GM19025 (cell line): ENCODE measurements around the gene FAM219B.

Experiments
- ATAC-seq: cut with Tn5 transposase; IDR thresholded peaks from one replicate; pipeline ENCODE4 v1.9.1; 2021; ENCODE audit warnings: mild to moderate bottlenecking, low read depth, moderate library complexity; ENCODE audit not compliant: unreplicated experiment

The FAM219B gene

GRCh38 chr15:74878273-74878672, 28.4 kb downstream of the FAM219B start:
- ATAC-seq: no peak

- no peak for ATAC-seq
Observed at GRCh38 chr15:74873756-74874424, 32.8 kb downstream of the FAM219B start.

DNA sequence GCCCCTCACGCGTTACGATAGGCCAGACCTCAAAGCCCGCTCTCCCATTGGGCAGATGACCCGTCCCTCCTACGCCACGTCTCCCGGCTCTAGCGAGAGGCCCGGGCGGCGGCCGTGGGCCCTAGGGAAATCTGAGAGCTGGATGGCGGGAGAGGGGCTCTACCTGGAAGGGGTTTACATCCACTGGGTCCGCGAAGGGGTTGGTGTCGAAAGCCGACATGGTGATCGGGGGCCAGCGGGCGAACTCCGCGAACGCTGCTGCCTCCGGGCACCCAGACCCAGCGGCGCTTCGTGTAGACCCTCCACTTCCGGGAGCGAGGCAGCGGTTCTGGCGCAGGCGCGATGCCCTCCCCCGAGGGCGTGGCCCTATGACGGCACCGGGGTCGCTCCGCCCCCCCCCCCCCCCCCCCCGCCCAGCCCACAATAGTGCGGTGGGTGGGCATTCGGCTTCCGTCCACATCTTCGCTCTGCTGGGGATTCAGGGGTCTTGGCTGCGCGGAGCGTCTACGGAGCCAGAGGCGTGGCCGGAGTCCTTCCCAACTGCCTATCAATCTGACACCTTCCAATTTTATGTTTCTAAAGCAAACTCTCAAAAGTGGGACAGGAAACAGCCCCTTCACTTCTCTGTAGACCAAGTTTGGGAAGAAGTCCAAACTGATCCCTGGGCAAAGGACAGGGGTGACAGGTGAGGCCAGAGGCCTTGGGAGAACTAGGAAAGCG, 33.5 kb downstream of the FAM219B start, which contains the start of gene SCAMP2:
Gene SCAMP2, minus strand, starts transcription at position 330 of the 720 bp plus-strand sequence. Its CDS starts 110 bp downstream, at position 220.
- peak; percentile 72 for ATAC-seq

DNA sequence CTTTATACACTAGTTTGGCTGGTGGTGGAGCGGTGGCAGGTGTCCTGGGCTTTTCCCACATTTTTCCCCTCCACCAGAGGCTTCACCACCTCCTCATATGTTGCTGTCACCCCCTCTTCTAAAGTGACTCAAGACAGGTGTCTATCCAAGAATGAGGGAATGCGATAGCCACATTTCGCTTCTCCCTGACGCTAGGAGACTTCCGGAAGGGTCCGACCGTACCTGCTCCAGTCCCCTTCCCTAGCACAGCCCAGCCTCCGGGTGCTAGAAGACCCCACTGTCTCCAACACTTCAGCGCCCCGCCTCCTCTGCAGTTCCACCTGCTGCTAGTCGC, 34.0 kb downstream of the FAM219B start:
- ATAC-seq: no peak

- no peak for ATAC-seq
Observed at GRCh38 chr15:74870436-74871215, 36.0 kb downstream of the FAM219B start.

DNA sequence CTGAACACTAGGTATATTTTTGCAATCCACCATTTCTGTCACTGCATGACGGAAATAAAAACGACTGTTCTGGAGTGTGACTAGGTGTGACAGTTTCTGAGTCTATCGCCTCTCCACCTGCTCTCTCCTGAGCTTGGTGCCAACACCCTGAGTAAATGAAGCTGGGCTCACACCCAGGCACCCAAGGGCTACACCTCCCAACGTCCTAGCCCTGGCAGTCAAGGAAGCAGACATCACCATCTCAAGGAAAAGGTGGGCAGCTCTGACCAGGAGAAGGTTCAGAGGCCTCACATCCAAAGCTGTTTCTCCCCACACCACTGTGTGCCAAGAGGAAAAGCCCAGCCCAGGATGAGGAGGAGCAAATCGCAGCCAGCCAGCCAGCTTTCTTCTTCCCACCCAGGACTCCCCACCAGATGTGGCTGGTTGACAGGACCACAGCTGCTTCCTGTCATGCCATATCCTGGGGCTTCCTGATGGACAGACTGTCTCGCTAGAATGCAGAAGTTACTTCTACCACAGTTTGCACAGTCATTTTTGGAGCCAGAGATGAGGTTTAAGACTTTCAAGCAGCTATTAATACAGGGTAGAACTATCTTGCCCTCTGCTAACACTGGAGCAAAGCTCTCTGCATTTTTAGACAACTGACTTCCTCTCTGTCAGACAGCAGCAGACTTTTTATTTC, 36.8 kb downstream of the FAM219B start:
- peak; percentile 41 for ATAC-seq

- no peak for ATAC-seq
Observed at GRCh38 chr15:74869372-74869725, 37.3 kb downstream of the FAM219B start.

DNA sequence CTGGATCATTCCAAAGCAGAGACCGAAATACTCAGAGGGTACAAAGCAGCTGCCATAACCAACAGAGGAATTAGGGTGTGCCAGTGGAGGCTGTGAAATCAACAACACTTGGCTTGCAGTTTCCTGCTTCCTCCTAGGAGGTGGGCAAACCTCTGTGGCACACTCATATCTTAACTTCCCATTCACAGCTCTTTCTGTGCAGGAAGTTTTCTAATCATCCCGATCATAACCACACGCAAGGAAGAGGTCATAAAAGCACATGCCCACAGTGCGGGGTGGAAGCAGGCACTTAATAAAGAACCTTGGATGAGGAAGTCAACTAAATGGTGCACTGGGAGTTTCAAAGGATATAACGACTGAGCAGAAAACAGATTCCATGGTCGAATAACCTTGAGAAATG, 38.6 kb downstream of the FAM219B start:
- ATAC-seq: no peak

DNA sequence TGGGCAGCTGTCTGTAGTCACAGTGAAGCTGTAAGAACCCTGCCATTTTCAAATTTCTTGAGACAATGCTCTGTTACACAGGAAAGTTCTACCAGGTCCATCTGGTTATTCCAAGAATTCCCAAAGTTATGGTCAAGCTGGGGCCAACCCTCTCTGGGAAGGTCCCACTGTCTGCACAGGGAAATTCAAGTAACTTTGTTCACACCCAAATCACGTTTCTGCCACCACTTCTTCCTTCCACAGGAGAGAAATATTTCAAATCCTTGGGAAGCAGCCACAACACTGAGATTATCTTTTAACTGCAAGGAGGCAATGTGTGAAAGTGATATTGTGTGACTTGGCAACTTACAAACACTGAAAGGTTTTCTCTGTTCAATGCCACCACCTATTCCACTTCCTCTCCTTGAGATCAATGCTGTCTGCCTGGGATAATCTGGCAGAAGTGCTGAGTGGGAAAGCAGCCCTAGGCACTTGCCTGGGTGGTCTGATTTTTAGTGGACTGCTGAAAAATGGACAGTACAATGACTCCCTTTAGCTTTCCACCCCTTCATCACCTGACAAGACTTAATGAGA, 39.1 kb downstream of the FAM219B start:
- no peak for ATAC-seq

DNA sequence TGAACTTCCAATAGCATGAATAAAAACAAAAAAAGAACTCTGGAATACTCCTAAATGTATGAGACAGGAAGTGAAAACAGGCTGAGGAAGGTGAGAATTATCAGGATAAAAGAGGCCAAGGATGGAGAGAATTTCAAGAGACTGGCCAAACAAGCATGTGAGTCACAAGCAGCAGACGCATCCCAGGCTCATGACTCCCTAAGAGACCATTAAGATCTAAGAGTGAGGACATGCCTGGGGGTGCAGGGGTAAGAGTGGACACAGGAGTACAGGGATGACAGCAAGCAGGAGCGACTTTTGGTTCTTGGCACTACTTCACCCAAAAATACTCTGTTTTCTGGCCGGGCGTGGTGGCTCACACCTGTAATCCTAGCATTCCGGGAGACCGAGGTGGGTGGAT, 40.6 kb downstream of the FAM219B start:
- no peak for ATAC-seq

- ATAC-seq: no peak
Observed at GRCh38 chr15:74865316-74865715, 41.3 kb downstream of the FAM219B start.

DNA sequence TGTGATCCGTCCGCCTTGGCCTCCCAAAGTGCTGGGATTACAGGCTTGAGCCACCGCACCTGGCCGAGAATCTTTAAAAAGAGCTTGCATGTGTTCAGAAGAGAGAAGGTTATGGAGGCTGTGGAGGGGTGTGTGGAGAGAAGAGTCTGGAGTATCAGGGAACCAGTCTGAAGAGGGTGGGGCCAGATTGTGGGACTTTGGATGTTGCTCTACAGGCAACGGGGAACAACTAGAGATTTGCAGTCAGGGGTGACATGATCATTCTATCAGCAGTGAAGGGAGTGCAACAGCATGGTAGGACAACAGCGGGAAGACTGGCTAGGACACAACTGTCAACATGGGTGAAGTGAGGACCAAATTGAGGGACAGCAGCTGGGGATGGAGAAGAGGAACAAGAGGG, 42.4 kb downstream of the FAM219B start:
- no peak for ATAC-seq

DNA sequence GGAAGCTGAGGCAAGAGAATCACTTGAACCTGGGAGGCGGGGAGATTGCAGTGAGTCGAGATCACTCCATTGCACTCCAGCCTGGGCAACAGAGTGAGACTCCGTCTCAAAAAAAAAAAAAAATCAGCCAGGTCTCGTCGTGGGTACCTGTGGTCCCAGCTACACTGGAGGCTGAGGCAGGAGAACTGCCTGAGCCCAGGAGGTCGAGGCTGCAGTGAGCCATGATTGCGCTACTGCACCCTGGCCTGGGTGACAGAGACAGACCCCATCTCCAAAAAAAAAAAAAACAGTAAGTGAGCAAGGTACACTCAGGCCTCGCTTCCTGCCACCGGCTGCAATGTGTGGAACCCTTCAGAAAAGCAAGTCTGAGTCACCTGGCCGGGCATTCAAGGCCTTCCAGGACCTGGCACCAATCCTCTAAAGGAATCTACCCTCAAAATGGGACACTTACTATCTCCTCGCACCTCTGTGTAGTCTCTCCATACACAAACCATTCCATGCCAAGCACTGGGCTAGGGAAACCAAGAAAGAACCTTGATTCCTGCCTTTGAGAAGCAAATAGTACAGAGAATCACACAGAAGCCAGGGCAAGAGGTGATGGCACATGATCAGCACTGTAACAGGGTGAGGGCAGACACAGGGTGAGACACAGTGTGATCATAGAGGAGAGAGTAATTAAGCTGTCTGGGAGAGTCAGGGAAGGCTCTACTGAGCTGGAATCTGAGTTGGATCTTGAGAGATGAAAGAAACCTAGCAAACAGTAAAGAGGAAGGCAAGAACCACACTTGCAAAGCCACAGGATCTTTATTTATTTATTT, 43.2 kb downstream of the FAM219B start:
- ATAC-seq: no peak

GRCh38 chr15:74858369-74858740, 48.3 kb downstream of the FAM219B start:
- no peak for ATAC-seq

DNA sequence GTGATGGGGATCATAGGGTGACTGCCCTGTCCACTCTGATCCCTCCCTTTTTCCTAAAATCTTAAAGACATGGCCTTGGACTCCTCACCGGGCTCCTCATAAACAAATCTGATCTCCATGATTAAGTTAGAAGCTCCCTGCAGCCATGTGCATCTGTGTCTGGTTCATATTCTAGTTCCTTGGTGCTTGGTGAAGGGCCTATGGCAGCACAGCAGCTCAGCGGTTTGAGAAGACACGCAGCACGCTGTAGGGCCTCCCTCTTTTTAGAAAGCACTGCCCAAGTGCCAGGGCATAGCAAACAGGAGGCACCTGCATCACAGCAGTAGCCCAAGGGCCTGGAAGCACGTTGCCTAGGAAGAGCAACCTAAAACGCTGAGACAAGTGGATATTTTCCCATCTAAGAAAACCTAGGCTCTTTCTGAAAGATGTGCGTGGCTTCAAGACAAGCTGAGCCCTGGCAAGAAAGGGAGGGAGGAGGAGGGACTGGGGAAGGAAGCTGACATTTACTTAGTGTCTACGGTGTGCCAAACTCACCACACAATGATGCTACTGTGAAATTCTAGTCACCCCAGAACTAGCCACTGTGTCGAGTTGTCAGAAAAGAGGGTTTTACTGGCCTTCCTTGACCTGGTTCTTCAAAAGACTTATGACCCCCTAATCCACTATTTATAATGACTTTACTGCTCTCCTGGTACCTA, 48.8 kb downstream of the FAM219B start:
- ATAC-seq: peak; percentile 15

DNA sequence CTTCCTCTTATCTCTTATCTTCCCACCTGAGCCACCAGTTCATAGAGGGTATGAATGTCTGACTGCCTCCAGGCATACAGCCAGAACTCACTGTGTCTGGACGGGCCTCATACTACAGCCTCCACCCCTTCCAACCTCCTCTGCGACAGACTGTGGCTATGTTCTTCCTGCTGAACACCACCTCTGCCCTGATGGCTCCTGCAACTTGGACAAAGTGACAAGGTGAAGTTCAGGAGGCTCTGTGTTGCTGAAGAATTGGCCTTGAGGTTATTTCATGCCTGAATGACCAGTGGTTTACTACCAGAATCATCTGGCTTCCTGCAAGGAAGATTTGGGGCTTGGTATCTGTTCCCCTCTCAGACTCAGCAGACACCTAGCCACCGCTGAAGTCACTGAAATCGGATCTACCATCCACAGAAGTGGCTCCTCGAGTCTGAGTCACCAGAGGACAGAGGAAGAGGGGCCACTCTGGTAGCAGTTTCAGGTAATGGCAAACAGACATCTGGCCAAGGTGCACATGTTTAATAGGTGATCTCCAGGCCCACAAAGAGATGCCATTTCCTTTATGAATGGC, 49.5 kb downstream of the FAM219B start:
- peak; percentile 66 for ATAC-seq

GRCh38 chr15:74856537-74856936, 50.1 kb downstream of the FAM219B start:
- ATAC-seq: no peak

DNA sequence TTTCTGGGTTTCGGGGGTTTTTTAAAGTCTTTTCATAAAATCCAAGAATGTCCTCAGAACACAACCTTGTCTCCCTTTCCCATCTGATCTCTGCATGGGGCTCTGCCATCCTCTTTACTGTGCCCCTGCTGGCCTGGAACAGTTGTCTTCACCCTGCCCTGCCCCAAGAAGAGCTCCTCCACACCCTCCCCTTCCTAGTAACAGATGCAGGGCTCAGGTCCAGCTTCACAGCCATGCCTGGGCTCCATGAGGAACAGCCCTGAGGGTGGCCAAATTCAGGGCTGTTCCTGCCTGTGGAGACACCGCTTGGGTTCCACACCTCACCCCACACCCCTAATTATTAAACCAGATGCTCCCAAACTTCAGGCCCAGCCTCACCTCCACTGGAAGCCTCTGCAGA, 50.8 kb downstream of the FAM219B start:
- ATAC-seq: no peak

- no peak for ATAC-seq
Observed at GRCh38 chr15:74854453-74855022, 52.1 kb downstream of the FAM219B start.
